ENCODE measurements around the gene WDR53.
"Not testable (repeated sequence)": the region's sequence is repeated elsewhere in the genome, so short reads cannot be mapped to it uniquely, and the experiment has no call there.

Gene WDR53

DNA sequence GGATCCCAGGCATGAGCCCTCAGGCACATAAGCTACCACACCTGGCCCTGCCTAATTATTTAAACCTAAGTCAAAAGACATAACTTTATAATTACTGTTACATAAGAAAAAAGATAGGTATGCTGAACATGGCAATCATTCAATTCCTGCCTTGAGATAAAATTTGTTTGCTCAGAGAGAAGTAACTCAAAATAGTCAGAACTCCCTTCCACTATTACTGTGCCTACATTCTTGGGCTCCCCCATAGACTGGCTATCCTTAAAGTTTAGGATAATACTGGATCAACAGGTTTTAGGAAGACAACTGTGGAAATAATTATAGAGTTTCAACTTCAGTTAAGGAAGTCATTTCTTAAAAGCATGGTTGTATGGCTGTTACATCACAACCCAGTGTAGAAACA lies 9.9 kb downstream of the WDR53 start:
- H3K4me3 ChIP-seq (ENCODE audit: low read length): no peak overlapping the region
- TF ChIP-seq, protein P1, sequence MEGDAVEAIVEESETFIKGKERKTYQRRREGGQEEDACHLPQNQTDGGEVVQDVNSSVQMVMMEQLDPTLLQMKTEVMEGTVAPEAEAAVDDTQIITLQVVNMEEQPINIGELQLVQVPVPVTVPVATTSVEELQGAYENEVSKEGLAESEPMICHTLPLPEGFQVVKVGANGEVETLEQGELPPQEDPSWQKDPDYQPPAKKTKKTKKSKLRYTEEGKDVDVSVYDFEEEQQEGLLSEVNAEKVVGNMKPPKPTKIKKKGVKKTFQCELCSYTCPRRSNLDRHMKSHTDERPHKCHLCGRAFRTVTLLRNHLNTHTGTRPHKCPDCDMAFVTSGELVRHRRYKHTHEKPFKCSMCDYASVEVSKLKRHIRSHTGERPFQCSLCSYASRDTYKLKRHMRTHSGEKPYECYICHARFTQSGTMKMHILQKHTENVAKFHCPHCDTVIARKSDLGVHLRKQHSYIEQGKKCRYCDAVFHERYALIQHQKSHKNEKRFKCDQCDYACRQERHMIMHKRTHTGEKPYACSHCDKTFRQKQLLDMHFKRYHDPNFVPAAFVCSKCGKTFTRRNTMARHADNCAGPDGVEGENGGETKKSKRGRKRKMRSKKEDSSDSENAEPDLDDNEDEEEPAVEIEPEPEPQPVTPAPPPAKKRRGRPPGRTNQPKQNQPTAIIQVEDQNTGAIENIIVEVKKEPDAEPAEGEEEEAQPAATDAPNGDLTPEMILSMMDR (conservative IDR thresholded peaks at IDR 0.05; ENCODE audit: low read depth, low read length): no peak
- DNase-seq (ENCODE audit: low read depth): no peak

DNA sequence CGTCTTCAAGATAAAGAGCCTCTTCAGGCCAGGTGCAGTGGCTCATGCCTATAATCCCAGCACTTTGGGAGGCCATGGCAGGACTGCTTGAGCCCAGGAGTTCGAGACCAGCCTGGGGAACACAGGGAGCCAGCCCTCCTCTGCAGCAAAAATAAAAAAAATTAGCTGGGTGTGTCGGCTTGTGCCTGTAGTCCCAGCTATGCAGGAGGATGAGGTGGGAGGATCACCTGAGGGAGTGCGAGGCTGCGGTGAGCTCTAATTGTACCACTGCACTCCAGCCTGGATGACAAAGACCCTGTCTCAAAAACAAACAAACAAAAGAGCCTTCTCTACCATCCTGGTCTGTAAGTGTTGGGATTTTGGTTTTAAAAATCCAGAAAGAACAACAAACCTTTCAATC lies 11.1 kb downstream of the WDR53 start:
- H3K4me3 ChIP-seq (ENCODE audit: low read length): no peak overlapping the region
- TF ChIP-seq, protein P1 (conservative IDR thresholded peaks at IDR 0.05; ENCODE audit: low read depth, low read length): no peak
- no peak for DNase-seq (ENCODE audit: low read depth)

DNA sequence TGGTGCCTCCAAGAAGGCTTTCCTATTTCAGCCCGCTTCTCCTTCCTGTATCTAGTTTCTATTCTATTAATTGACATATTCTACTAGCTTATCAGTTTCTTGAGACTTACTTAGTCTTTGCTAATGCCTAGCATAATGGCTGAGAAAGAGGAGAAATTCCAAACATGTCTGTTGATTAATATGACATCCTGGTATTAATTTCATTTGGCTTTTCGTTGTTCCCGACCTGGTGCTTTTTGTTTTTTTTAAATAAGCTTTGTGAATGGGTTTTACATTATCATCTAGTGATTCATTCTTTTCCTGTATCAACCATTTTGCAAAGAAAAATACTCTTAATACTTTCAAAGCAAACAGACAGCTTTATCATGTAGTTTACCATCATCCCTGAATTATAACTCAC lies 13.1 kb downstream of the WDR53 start:
- no peak overlapping the region for H3K4me3 ChIP-seq (ENCODE audit: low read length)
- no peak for DNase-seq (ENCODE audit: low read depth)
- TF ChIP-seq, protein P1 (conservative IDR thresholded peaks at IDR 0.05; ENCODE audit: low read depth, low read length): no peak

DNA sequence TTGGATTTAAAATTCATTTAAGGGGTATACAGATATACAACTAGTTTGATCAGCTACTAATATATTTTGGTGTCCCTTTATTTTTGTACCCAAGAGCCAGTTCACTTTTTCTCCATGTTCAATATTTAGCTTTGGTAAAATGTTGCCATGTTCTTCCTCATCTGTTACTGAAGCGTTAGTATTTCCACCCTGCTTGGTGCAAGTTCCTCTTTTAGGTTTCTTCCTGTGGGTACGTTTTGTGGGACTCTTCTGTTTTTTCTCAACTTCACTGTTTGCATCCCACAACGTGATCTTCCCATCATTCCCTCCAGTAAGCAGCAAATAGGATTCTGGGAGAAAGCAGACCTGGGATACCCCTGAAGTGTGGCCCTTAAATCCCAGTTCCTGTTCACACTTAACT lies 14.1 kb downstream of the WDR53 start:
- no peak for DNase-seq (ENCODE audit: low read depth)
- TF ChIP-seq, protein P1 (conservative IDR thresholded peaks at IDR 0.05; ENCODE audit: low read depth, low read length): no peak
- no peak overlapping the region for H3K4me3 ChIP-seq (ENCODE audit: low read length)

DNA sequence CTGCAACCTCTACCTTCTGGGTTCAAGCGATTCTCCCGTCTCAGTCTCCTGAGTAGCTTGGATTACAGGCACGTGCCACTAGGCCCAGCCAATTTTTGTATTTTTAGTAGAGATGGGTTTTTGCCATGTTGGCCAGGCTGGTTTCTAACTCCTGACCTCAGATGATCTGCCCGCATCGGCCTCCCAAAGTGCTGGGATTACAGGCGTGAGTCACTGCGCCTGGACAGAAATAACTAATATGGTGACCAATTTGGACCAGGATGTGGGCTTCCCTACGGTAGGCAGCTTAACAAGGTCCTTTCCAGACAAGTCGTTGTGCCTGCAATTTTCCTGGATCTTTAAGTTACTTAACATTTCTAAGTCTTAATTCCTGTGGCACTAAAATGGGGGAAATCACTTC lies 14.8 kb downstream of the WDR53 start:
- no peak for DNase-seq (ENCODE audit: low read depth)
- TF ChIP-seq, protein P1 (conservative IDR thresholded peaks at IDR 0.05; ENCODE audit: low read depth, low read length): no peak
- no peak overlapping the region for H3K4me3 ChIP-seq (ENCODE audit: low read length)

DNA sequence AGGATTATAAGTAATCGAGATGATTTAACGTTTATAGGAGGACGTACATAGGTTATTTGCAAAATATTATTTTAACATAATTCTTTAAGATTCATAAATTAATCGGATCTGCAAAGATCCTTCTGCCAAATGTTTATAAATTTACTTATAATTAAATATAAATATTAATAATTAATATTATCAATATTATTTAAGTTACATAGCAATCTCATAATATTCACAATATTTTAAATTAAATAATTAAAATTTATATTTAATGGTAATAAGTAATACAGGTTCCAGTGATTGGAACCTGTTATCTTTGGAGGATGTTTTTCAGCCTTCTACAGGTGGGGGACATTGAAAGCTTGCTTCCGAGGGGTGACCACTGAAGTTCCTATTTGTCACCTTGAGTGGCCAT lies 16.1 kb downstream of the WDR53 start:
- no peak overlapping the region for H3K4me3 ChIP-seq (ENCODE audit: low read length)
- TF ChIP-seq, protein P1 (conservative IDR thresholded peaks at IDR 0.05; ENCODE audit: low read depth, low read length): no peak
- DNase-seq (ENCODE audit: low read depth): no peak

DNA sequence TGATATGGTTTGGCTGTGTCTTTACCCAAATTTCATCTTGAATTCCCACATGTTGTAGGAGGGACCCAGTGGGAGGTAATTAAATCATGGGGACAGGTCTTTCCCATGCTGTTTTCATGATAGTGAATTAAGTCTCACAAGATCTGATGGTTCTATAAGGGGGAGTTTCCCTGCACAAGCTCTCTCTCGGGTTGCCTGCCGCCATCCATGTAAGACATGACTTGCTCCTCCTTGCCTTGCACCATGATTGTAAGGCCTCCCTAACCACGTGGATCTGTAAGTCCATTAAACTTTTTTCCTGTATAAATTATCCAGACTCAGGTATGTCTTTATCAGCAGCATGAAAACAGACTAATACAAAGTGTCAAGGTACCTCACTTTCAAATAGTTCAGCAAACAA lies 18.2 kb downstream of the WDR53 start:
- not testable (repeated sequence) for DNase-seq (ENCODE audit: low read depth); H3K4me3 ChIP-seq (ENCODE audit: low read length)

DNA sequence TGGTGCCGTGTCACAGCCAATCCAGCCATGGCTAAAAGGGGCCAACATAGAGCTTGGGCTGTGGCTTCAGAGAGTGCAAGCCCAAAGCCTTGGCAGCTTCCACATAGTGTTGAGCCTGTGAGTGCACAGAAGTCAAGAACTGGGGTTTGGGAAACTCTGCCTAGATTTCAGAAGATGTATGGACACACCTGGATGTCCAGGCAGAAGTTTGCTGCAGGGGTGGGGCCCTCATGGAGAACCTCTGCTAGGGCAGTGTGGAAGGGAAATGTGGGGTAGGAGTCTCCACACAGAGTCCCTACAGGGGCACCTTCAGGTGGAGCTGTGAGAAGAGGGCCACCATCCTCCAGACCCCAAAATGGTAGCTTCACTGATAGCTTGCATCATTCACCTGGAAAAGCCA lies 19.0 kb downstream of the WDR53 start:
- DNase-seq (ENCODE audit: low read depth): not testable (repeated sequence)

More for the DNA sequence above, 19.0 kb downstream of the WDR53 start:
- not testable (repeated sequence) for H3K4me3 ChIP-seq (ENCODE audit: low read length)

Measured in retinal pigment epithelial cell (primary cell).